Vagina (tissue), 2 donors: ENCODE data around the gene CNGB1.

Experiments
- POLR2AphosphoS5 ChIP-seq, 2 donors: sonication (generic); formaldehyde crosslinking; IDR thresholded peaks; one replicate each; pipeline ENCODE4 v1.9.0; 2017; ENCODE audit warnings: antibody characterized with exemption in 2 of 2, mild to moderate bottlenecking in 2 of 2, low read depth in 1 of 2; ENCODE audit not compliant: insufficient read depth in 1 of 2
- TF ChIP-seq, protein P1 (sequence below), 3 experiments: fragments of 450-650 bp in 2 of 3; fragments of 200-600 bp in 1 of 3; sonication (generic) in 1 of 3; IDR thresholded peaks; one replicate each; pipeline ENCODE4 v1.5.1; 2017 to 2019; ENCODE audit warnings: antibody characterized with exemption in 3 of 3, mild to moderate bottlenecking in 2 of 3, moderate library complexity in 2 of 3

DNA sequence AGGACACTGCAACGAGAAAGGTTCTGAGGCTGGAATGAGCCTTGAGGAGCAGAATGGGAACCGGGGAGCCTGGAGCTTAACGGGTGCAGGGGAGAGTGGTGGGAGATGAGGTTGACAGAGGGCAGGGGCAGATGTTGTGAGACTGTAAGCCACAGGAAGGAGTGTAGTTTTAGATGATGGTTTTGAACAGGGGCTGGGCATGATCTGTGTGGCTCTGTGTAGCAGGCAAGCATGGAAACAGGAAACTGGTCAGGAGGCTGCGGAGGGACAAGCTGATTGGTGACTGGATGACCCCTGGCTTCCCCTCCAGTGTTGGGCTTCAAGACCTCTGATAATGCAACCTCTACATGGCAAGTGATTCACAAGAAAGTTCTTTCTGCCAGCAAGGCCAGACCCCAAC lies 1.4 kb upstream of the CNGB1 start:
- TF ChIP-seq, protein P1, sequence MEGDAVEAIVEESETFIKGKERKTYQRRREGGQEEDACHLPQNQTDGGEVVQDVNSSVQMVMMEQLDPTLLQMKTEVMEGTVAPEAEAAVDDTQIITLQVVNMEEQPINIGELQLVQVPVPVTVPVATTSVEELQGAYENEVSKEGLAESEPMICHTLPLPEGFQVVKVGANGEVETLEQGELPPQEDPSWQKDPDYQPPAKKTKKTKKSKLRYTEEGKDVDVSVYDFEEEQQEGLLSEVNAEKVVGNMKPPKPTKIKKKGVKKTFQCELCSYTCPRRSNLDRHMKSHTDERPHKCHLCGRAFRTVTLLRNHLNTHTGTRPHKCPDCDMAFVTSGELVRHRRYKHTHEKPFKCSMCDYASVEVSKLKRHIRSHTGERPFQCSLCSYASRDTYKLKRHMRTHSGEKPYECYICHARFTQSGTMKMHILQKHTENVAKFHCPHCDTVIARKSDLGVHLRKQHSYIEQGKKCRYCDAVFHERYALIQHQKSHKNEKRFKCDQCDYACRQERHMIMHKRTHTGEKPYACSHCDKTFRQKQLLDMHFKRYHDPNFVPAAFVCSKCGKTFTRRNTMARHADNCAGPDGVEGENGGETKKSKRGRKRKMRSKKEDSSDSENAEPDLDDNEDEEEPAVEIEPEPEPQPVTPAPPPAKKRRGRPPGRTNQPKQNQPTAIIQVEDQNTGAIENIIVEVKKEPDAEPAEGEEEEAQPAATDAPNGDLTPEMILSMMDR (IDR thresholded peaks at IDR 0.05) = no peak
- TF ChIP-seq POLR2AphosphoS5 (IDR thresholded peaks at IDR 0.05; ENCODE audit: insufficient read depth in 1 of 2, low read depth in 1 of 2) = no peak
